ENCODE results near the gene DUOX2.
"Not testable (repeated sequence)": the region's sequence is repeated elsewhere in the genome, so short reads cannot be mapped to it uniquely, and the experiment has no call there.

- TF ChIP-seq CTCF, POLR2A (IDR thresholded peaks at IDR 0.05): not testable (repeated sequence)
Observed at GRCh38 chr15:45079201-45079600, 34.8 kb downstream of the DUOX2 start.

All from esophagus squamous epithelium (tissue), 4 donors.